ENCODE measurements around the gene PADI4. TPM values are rescaled to one million over a fixed set of nuclear protein-coding genes. Genes with fewer than 3 reads are reported as not detected.

The PADI4 gene
- total and polyA plus RNA-seq, 2 of the 4 experiments (the other 2 are of a cell fraction) = not detected

DNA sequence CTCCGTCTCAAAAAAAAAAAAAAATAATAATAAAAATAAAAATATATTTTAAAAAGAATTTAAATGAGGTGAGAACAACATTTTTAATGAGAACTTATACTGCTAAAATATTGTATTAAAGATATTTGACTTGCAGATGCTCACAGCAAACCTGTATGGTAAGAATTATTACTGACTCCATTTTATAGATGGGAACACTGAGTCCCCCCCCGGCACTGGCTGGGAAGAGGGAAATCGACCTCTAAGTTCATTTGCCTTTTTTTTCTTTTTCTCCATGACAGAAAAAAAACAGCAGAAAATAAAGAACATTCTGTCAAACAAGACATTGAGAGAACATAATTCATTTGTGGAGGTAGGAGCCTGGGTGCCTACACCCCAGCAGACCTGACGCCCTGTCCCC lies 50.6 kb downstream of the PADI4 start:
- no peak for ATAC-seq (ENCODE audit: low read depth)
- no peak overlapping the region for H3K4ac ChIP-seq (ENCODE audit: low read depth, low read length)
- BruUV-seq (replicated peaks) = no TSS peak
- in situ Hi-C loops (cut with MboI; ENCODE audit: low sequenced_read_pairs) (no loop called here), intact Hi-C loops (cut with micrococcal nuclease) (no loop called here), dilution Hi-C loops (cut with HindIII; ENCODE audit: low sequenced_read_pairs, unreplicated experiment) (no loop called here)
- ChIA-PET POLR2A (ENCODE audit: unreplicated experiment) (no interaction called here), CTCF (no interaction called here)
- no peak overlapping the region for H2AK9ac ChIP-seq (replicated peaks; ENCODE audit: low read depth, low read length, poor library complexity)
- H3K79me1 ChIP-seq (ENCODE audit: low read depth in 1 of 2, low read length in 2 of 2) = no peaks in the 10 kb centered on the region
- H3K4me3 ChIP-seq (ENCODE audit: insufficient read depth, low read depth, low read length) = no peak overlapping the region
- H3K23ac ChIP-seq (ENCODE audit: low read depth, low read length) = no peak overlapping the region
- no peak overlapping the region for H3K56ac ChIP-seq (ENCODE audit: extremely low read depth, insufficient read depth, low read length)
- no peak overlapping the region for H3K27ac ChIP-seq (ENCODE audit: insufficient read depth, low read length)
- H3K9ac ChIP-seq (ENCODE audit: low read depth, low read length) = no peak overlapping the region
- H3K18ac ChIP-seq (ENCODE audit: low read depth, low read length) = no peak overlapping the region
- no peak overlapping the region for H4K5ac ChIP-seq (ENCODE audit: low read depth, low read length)
- no peak overlapping the region for H2BK15ac ChIP-seq (ENCODE audit: low read depth, low read length)
- H2AK5ac ChIP-seq (ENCODE audit: low read depth, low read length) = no peak overlapping the region
- H2BK20ac ChIP-seq (ENCODE audit: low read depth, low read length) = no peak overlapping the region
- H2BK5ac ChIP-seq (ENCODE audit: low read depth, low read length, poor library complexity, severe bottlenecking) = no peak overlapping the region
- no peak overlapping the region for H2AFZ ChIP-seq (replicated peaks; ENCODE audit: low read length, poor library complexity)
- no peaks in the 10 kb centered on the region for H3K9me3 ChIP-seq (ENCODE audit: control insufficient read depth, insufficient read depth, low read length)
- H3K9me1 ChIP-seq (ENCODE audit: insufficient read depth, low read length) = no peaks in the 10 kb centered on the region
- no peaks in the 10 kb centered on the region for H3K4me1 ChIP-seq (ENCODE audit: control insufficient read depth, insufficient read depth, low read length)
- H2BK120ac ChIP-seq (ENCODE audit: low read depth, low read length) = no peak overlapping the region
- WGBS, 2 experiments (ENCODE audit: extremely low coverage in 2 of 2, insufficient read length in 1 of 2) = 100% methylated on average over 1 of the region's 4 CpGs; no CpG with 5 or more reads in 1 of the 2 experiments
- no peak for TF ChIP-seq MAFK (IDR thresholded peaks at IDR 0.05; ENCODE audit: low read depth, low read length)
- no peak for TF ChIP-seq RAD21 (IDR thresholded peaks at IDR 0.05; ENCODE audit: low read length)
- no peaks in the 10 kb centered on the region for H4K20me1 ChIP-seq (ENCODE audit: insufficient read depth, low read length)
- no peak overlapping the region for H3K4me2 ChIP-seq (ENCODE audit: low read depth, low read length)
- no peak for DNase-seq
- no peaks in the 10 kb centered on the region for H3K36me3 ChIP-seq (ENCODE audit: control insufficient read depth, insufficient read depth, low read length)
- no peak overlapping the region for H3K14ac ChIP-seq (replicated peaks; ENCODE audit: low read depth, low read length)
- H4K91ac ChIP-seq (ENCODE audit: insufficient read depth, low read depth, low read length) = no peak overlapping the region
- H4K8ac ChIP-seq (ENCODE audit: low read depth in 2 of 2, low read length in 2 of 2) = no peak overlapping the region
- peaks cover 24% of the 10 kb centered on the region for H3K27me3 ChIP-seq (ENCODE audit: control insufficient read depth, insufficient read depth, low read length)

Data from IMR-90 (cell line).